CD14-positive monocyte (primary cell): ENCODE results near the gene TRNAU1AP. TPM values are rescaled to one million over a fixed set of nuclear protein-coding genes. Genes with fewer than 3 reads are reported as not detected.

ENCODE experiments used
- DNase-seq, 3 donors: peaks; one replicate each; pipeline ENCODE4 v3.0.0-alpha.2; 2011 to 2022
- H2AFZ ChIP-seq: 2 replicates; pipeline ENCODE4 v1.6.0; 2012; ENCODE audit warnings: mild to moderate bottlenecking, low read depth, low read length, inconsistent platforms; ENCODE audit not compliant: insufficient read depth, poor library complexity, severe bottlenecking
- H3K27ac ChIP-seq, 2 donors: 1 replicate in 1 of 2; 2 replicates in 1 of 2; pipeline ENCODE4 v1.5.1; 2012 to 2013; ENCODE audit warnings: low read length in 2 of 2, control low read depth in 1 of 2, inconsistent platforms in 1 of 2, low read depth in 1 of 2, mild to moderate bottlenecking in 1 of 2
- H3K27me3 ChIP-seq, 2 donors: one replicate each; pipeline versions ENCODE4 v1.6.0 to v1.6.1; 2011 to 2013; ENCODE audit warnings: low read length in 2 of 2; ENCODE audit not compliant: control insufficient read depth in 2 of 2, insufficient read depth in 2 of 2
- H3K36me3 ChIP-seq, 2 donors: replicated peaks in 1 of 2; 1 replicate in 1 of 2; 2 replicates in 1 of 2; pipeline versions ENCODE4 v1.5.1 to v1.6.1; 2012 to 2013; ENCODE audit warnings: low read length in 2 of 2, control low read depth in 1 of 2, inconsistent platforms in 1 of 2, mild to moderate bottlenecking in 1 of 2; ENCODE audit not compliant: insufficient read depth in 2 of 2, control insufficient read depth in 1 of 2
- H3K4me1 ChIP-seq, 2 donors: 1 replicate in 1 of 2; 2 replicates in 1 of 2; pipeline versions ENCODE4 v1.5.1 to v1.6.1; 2012 to 2013; ENCODE audit warnings: low read length in 2 of 2, control low read depth in 1 of 2, inconsistent platforms in 1 of 2, mild to moderate bottlenecking in 1 of 2, moderate library complexity in 1 of 2; ENCODE audit not compliant: insufficient read depth in 2 of 2, control insufficient read depth in 1 of 2
- H3K4me2 ChIP-seq: replicated peaks from 2 replicates; pipeline ENCODE3; 2012; ENCODE audit warnings: low read length, moderate library complexity, mild to moderate bottlenecking; ENCODE audit not compliant: poor library complexity, severe bottlenecking; ENCODE audit errors: extremely low read depth
- H3K4me3 ChIP-seq, 3 experiments: fragments of 200-600 bp in 1 of 3; sonication (generic) in 1 of 3; replicated peaks in 1 of 3; 1 replicate in 2 of 3; 2 replicates in 1 of 3; pipeline ENCODE4 v1.5.1; 2011 to 2013; ENCODE audit warnings: low read length in 3 of 3, mild to moderate bottlenecking in 3 of 3, control low read depth in 2 of 3, low read depth in 2 of 3, inconsistent platforms in 1 of 3, moderate library complexity in 1 of 3
- H3K79me2 ChIP-seq: 2 replicates; pipeline ENCODE4 v1.6.0; 2012; ENCODE audit warnings: mild to moderate bottlenecking, control low read depth, inconsistent platforms, low read length, moderate library complexity; ENCODE audit not compliant: insufficient read depth
- H3K9ac ChIP-seq: 2 replicates; pipeline ENCODE4 v1.6.0; 2017; ENCODE audit warnings: low read length, mild to moderate bottlenecking; ENCODE audit not compliant: insufficient read depth, poor library complexity, severe bottlenecking
- H3K9me3 ChIP-seq, 2 donors: replicated peaks in 1 of 2; 1 replicate in 1 of 2; 2 replicates in 1 of 2; pipeline versions ENCODE4 v1.5.1 to v1.6.1; 2012 to 2013; ENCODE audit warnings: low read length in 2 of 2, control low read depth in 1 of 2; ENCODE audit not compliant: control insufficient read depth in 1 of 2, insufficient read depth in 1 of 2
- H4K20me1 ChIP-seq: 2 replicates; pipeline ENCODE4 v1.6.0; 2012; ENCODE audit warnings: mild to moderate bottlenecking, low read length, control low read depth, moderate library complexity; ENCODE audit not compliant: insufficient read depth
- H3K27ac Mint-ChIP-seq, 7 donors: one replicate each; pipeline ENCODE4 v1.8.0; 2020; ENCODE audit warnings: mild to moderate bottlenecking in 7 of 7, mixed read lengths in 7 of 7, moderate library complexity in 6 of 7, inconsistent platforms in 2 of 7
- H3K27me3 Mint-ChIP-seq, 3 donors: one replicate each; pipeline ENCODE4 v1.8.0; 2021 to 2022; ENCODE audit warnings: low read depth in 3 of 3, mild to moderate bottlenecking in 3 of 3, mixed read lengths in 3 of 3, moderate library complexity in 3 of 3, inconsistent platforms in 1 of 3
- H3K36me3 Mint-ChIP-seq, 2 donors: one replicate each; pipeline ENCODE4 v1.8.0; 2020; ENCODE audit warnings: mixed read lengths in 2 of 2, inconsistent platforms in 1 of 2, mild to moderate bottlenecking in 1 of 2
- H3K4me1 Mint-ChIP-seq: one replicate; pipeline ENCODE4 v1.8.0; 2020; ENCODE audit warnings: mild to moderate bottlenecking, mixed read lengths
- H3K4me3 Mint-ChIP-seq, 2 donors: one replicate each; pipeline ENCODE4 v1.8.0; 2020; ENCODE audit warnings: mild to moderate bottlenecking in 2 of 2, mixed read lengths in 2 of 2, moderate library complexity in 1 of 2
- H3K9me3 Mint-ChIP-seq, 7 donors: one replicate each; pipeline ENCODE4 v1.8.0; 2020 to 2022; ENCODE audit warnings: mixed read lengths in 7 of 7, mild to moderate bottlenecking in 6 of 7, moderate library complexity in 6 of 7, inconsistent platforms in 2 of 7
- WGBS: methylation state at CpG from one replicate; pipeline ENCODE4 v1.1.5; 2013; ENCODE audit warnings: missing lambda C conversion rate; ENCODE audit not compliant: insufficient coverage; 5-methylcytosine and 5-hydroxymethylcytosine counted together
- intact Hi-C, 2 donors: fragments of 100-400 bp; cut with micrococcal nuclease; formaldehyde crosslinking; loops; one replicate each; pipeline versions ENCODE4 v1.15.0 to v1.15.1; 2023
- polyA plus RNA-seq, 3 donors: library from polyadenylated mRNA; depleted of rRNA in 1 of 3; unstranded in 2 of 3; stranded (reverse) in 1 of 3; fragments of 300-500 nt in 2 of 3; fragments of >200 nt in 1 of 3; fragmentation: Illumina TruSeq in 2 of 3; gene quantifications; 1 replicate in 2 of 3; 2 replicates in 1 of 3; pipeline ENCODE4 v1.2.3, GENCODE V29; 2012 to 2021
- TF ChIP-seq, protein P1 (sequence below): fragments of 200-600 bp; IDR thresholded peaks from one replicate; pipeline ENCODE4 v1.8.0; 2022; ENCODE audit warnings: antibody characterized with exemption, mild to moderate bottlenecking

TRNAU1AP gene
- polyA plus RNA-seq, 3 donors, result 26.3 to 28.4 (median 26.7) TPM

DNA sequence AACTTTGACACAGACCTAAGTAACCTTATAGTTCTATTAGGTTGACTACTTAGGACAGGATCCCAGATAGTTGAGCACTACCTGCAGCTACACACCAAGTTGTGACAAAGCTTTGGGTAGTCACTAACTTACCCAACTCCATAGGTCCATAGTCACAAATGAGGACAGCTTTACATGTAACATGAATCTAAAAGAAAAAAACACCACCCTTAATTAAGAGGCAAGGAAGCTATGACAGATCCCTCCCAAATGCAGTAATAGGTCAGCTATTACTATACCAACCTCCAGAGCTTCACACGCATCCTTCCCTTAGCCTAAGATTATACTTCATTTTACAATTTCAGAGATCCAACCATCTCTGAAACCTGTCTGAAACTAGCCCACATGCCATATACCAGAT, 26.5 kb downstream of the TRNAU1AP start:
- TF ChIP-seq, protein P1, sequence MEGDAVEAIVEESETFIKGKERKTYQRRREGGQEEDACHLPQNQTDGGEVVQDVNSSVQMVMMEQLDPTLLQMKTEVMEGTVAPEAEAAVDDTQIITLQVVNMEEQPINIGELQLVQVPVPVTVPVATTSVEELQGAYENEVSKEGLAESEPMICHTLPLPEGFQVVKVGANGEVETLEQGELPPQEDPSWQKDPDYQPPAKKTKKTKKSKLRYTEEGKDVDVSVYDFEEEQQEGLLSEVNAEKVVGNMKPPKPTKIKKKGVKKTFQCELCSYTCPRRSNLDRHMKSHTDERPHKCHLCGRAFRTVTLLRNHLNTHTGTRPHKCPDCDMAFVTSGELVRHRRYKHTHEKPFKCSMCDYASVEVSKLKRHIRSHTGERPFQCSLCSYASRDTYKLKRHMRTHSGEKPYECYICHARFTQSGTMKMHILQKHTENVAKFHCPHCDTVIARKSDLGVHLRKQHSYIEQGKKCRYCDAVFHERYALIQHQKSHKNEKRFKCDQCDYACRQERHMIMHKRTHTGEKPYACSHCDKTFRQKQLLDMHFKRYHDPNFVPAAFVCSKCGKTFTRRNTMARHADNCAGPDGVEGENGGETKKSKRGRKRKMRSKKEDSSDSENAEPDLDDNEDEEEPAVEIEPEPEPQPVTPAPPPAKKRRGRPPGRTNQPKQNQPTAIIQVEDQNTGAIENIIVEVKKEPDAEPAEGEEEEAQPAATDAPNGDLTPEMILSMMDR, result no peak
- H3K4me3 ChIP-seq, result no peak overlapping the region
- Mint-ChIP-seq H3K4me3 (no peak overlapping the region), H3K27me3 (peaks cover 0 to 3% (median 0%) of the 10 kb centered on the region in 3 donors), H3K36me3 (peaks cover 36 to 51% of the 10 kb centered on the region in 2 donors), H3K9me3 (no peaks in the 10 kb centered on the region), H3K27ac (no peak overlapping the region), H3K4me1 (peaks cover 48% of the 10 kb centered on the region)
- 88% methylated on average over 1 of the region's 1 CpG for WGBS
- intact Hi-C loops, result no loop called here
- H3K4me2 ChIP-seq, result no peak overlapping the region
- H2AFZ ChIP-seq, result no peak overlapping the region
- no peaks in the 10 kb centered on the region for H3K27me3 ChIP-seq
- H3K36me3 ChIP-seq, result peaks cover 21 to 45% of the 10 kb centered on the region in 2 donors
- no peaks in the 10 kb centered on the region for H3K9me3 ChIP-seq
- H4K20me1 ChIP-seq, result peaks cover 34% of the 10 kb centered on the region
- DNase-seq, result no peak
- peaks cover 27% of the 10 kb centered on the region for H3K79me2 ChIP-seq
- H3K27ac ChIP-seq, result no peak overlapping the region
- H3K9ac ChIP-seq, result no peak overlapping the region
- H3K4me1 ChIP-seq, result peaks cover 25 to 34% of the 10 kb centered on the region in 2 donors

DNA sequence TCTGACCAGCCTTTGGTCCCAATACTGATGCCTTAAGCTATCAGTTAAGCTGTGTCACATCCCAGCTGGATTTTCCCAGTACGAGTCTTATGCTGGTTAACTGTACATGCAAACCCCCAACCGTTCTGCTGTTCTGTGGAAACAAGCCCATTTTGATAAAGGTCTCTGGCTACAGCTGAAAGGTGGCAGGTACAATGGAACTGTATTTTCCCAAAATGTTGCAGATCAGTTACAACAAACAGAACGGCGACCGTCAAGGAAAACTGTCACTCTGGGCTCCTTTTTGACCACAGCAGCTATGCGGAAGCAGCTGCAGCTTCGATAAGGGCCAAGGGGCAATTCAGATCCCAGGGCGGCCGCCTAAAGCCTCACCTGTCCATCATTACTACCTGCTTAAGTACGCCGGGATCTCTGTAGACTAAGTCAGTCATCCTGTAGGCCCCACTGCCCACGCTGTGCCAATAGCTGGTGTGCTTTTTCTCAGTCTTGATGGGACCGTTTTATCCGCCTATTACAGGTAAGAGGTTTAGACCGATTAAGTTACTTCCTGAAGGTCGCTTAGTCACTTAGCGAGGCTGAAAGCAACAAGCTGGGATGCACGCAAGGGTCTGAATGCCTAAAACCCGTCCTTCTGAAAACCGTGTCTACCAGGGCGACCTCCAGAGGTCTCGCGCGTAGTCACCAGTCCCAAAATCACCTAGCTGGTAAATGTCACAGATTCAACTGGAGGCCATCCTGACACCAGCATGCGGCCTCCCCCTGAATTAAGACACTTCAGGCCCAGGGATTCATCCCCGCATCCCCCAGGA, 28.0 kb downstream of the TRNAU1AP start:
- H2AFZ ChIP-seq, result peak overlapping the region; percentile 99
- H3K9me3 Mint-ChIP-seq, result no peaks in the 10 kb centered on the region

More for the DNA sequence above, 28.0 kb downstream of the TRNAU1AP start:
- H3K27me3 ChIP-seq, result no peaks in the 10 kb centered on the region
- 0% methylated on average over 21 of the region's 26 CpGs for WGBS
- H3K4me2 ChIP-seq, result peak overlapping the region; percentile 98
- H3K9ac ChIP-seq, result peak overlapping the region; percentile 82
- intact Hi-C loops, result loop anchor here in 1 of 2 donors (5.0 kb wide), 2 partner anchors 61 to 74 kb away; partner anchors contain the start of genes RCC1 and TAF12
- Mint-ChIP-seq H3K4me3 (peak overlapping the region; percentile 91 to 93), H3K27ac (peak overlapping the region; percentile 64 to 95 (median 90)), H3K27me3 (peaks cover 0 to 3% (median 0%) of the 10 kb centered on the region in 3 donors), H3K4me1 (peaks cover 48% of the 10 kb centered on the region), H3K36me3 (peaks cover 27 to 37% of the 10 kb centered on the region in 2 donors)
- peak overlapping the region in 1 of 2 donors; percentile 76 for H3K27ac ChIP-seq
- TF ChIP-seq, protein P1, result peak; percentile 13
- peaks cover 34% of the 10 kb centered on the region for H4K20me1 ChIP-seq
- peaks cover 27% of the 10 kb centered on the region for H3K79me2 ChIP-seq
- peak; percentile 18 to 64 (median 41) for DNase-seq
- H3K36me3 ChIP-seq, result peaks cover 21 to 35% of the 10 kb centered on the region in 2 donors
- no peaks in the 10 kb centered on the region for H3K9me3 ChIP-seq
- H3K4me1 ChIP-seq, result peaks cover 25 to 34% of the 10 kb centered on the region in 2 donors
- peak overlapping the region; percentile 65 to 88 (median 82) for H3K4me3 ChIP-seq
